MCF 10A (cell line): ENCODE measurements around the gene IL3. TPM values are rescaled to one million over a fixed set of nuclear protein-coding genes. Genes with fewer than 3 reads are reported as not detected.

ENCODE experiments used
- BruUV-seq: library from RNA; stranded (reverse); fragments of 400-500 nt; replicated peaks from 2 replicates; lab custom pipeline; 2021; lab: Mats Ljungman, UMichigan
- CTCF ChIA-PET: fragments of 300-600 bp; sonication (Branson Sonifier 250); formaldehyde crosslinking; extraction: SDS; loops from one replicate; lab custom pipeline; 2021; ENCODE audit warnings: antibody characterized with exemption, inconsistent platforms; lab: Yijun Ruan, JAX
- POLR2A ChIA-PET: fragments of 300-600, 350-650 bp; sonication (Branson Sonifier 250); formaldehyde crosslinking; extraction: SDS; loops from one replicate; lab custom pipeline; 2020; ENCODE audit warnings: antibody characterized with exemption, inconsistent platforms; lab: Yijun Ruan, JAX
- DNase-seq: peaks from one replicate; pipeline ENCODE4 v3.0.0-alpha.2; 2018; ENCODE audit not compliant: unreplicated experiment
- H3K27ac Mint-ChIP-seq: one replicate; pipeline ENCODE4 v1.8.0; 2022; ENCODE audit warnings: mild to moderate bottlenecking, low read depth, mixed read lengths; ENCODE audit not compliant: unreplicated experiment
- H3K27me3 Mint-ChIP-seq: one replicate; pipeline ENCODE4 v1.8.0; 2022; ENCODE audit warnings: mixed read lengths; ENCODE audit not compliant: insufficient read depth, unreplicated experiment
- H3K36me3 Mint-ChIP-seq: one replicate; pipeline ENCODE4 v1.8.0; 2022; ENCODE audit warnings: mild to moderate bottlenecking, moderate library complexity, mixed read lengths; ENCODE audit not compliant: insufficient read depth, unreplicated experiment
- H3K4me1 Mint-ChIP-seq: one replicate; pipeline ENCODE4 v1.8.0; 2022; ENCODE audit warnings: mixed read lengths; ENCODE audit not compliant: insufficient read depth, unreplicated experiment
- H3K4me3 Mint-ChIP-seq: one replicate; pipeline ENCODE4 v1.8.0; 2022; ENCODE audit warnings: mild to moderate bottlenecking, moderate library complexity, mixed read lengths; ENCODE audit not compliant: unreplicated experiment
- H3K9me3 Mint-ChIP-seq: one replicate; pipeline ENCODE4 v1.8.0; 2022; ENCODE audit warnings: mixed read lengths; ENCODE audit not compliant: unreplicated experiment
- intact Hi-C: fragments of 100-400 bp; cut with micrococcal nuclease; formaldehyde crosslinking; loops from 2 replicates; pipeline ENCODE4 v1.14.1; 2022
- total RNA-seq: library from RNA; stranded (reverse); gene quantifications from 2 replicates; pipeline ENCODE4 v1.2.3, GENCODE V29; 2022
- TF ChIP-seq, protein P1 (sequence below): fragments of 200-600 bp; IDR thresholded peaks from one replicate; pipeline ENCODE4 v1.8.0; 2022; ENCODE audit warnings: antibody characterized with exemption, mild to moderate bottlenecking; ENCODE audit not compliant: unreplicated experiment

IL3 gene
- total RNA-seq, 1 experiment from 2014 or later, result not detected

DNA sequence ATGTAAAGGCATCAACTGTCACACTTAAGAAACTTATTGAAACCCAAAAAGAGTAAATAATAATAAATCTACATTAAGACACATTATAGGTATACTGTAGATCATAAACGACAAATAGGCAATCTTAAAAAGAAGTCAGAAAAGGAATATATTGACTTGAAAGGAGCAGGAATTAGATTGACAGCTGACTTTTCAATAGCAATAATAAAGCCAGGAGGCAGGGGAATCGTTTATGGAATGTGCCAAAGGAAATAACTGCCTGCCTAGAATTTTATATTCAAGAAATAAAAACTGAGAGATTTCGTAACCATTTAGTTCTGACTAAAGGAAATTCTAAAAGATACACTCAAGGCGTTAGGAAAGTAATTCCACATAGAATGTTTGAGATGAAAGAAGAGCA lies 27.3 kb upstream of the IL3 start:
- POLR2A ChIA-PET, result interaction anchor here (0.7 kb wide), 1 partner anchor 16 kb away, joined by 4 read pairs; no protein-coding TSS in a partner anchor
- H3K36me3 Mint-ChIP-seq, result no peaks in the 10 kb centered on the region
- intact Hi-C loops, result no loop called here

DNA sequence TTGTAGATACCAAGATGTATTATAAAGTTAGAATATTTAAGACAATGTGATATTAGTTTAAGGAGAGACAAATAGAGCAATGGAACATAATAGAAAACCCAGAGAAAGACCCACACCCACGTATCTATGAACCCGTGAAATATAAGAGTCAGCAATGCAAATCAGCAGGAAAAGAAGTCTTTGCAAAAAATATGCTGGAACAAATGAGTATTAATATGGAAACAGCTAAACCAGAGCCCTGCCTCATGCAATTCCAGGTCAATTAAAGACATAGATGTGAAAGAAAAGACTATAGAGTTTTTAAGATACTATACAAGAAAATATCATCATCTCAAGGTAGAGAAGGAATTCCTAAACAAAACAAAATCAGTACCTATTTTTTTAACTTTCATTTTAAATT lies 23.1 kb upstream of the IL3 start:
- Mint-ChIP-seq H3K4me3 (no peak overlapping the region), H3K27me3 (peaks cover 94% of the 10 kb centered on the region), H3K36me3 (no peaks in the 10 kb centered on the region), H3K9me3 (peaks cover 21% of the 10 kb centered on the region), H3K27ac (no peak overlapping the region), H3K4me1 (no peaks in the 10 kb centered on the region)
- TF ChIP-seq, protein P1, sequence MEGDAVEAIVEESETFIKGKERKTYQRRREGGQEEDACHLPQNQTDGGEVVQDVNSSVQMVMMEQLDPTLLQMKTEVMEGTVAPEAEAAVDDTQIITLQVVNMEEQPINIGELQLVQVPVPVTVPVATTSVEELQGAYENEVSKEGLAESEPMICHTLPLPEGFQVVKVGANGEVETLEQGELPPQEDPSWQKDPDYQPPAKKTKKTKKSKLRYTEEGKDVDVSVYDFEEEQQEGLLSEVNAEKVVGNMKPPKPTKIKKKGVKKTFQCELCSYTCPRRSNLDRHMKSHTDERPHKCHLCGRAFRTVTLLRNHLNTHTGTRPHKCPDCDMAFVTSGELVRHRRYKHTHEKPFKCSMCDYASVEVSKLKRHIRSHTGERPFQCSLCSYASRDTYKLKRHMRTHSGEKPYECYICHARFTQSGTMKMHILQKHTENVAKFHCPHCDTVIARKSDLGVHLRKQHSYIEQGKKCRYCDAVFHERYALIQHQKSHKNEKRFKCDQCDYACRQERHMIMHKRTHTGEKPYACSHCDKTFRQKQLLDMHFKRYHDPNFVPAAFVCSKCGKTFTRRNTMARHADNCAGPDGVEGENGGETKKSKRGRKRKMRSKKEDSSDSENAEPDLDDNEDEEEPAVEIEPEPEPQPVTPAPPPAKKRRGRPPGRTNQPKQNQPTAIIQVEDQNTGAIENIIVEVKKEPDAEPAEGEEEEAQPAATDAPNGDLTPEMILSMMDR, result no peak
- BruUV-seq, result no TSS peak
- DNase-seq, result no peak
- intact Hi-C loops, result no loop called here
- ChIA-PET POLR2A (no interaction called here), CTCF (no interaction called here)

More for the DNA sequence above, 27.3 kb upstream of the IL3 start:
- no TSS peak for BruUV-seq
- DNase-seq, result no peak
- Mint-ChIP-seq H3K27ac (no peak overlapping the region), H3K4me3 (no peak overlapping the region), H3K4me1 (no peaks in the 10 kb centered on the region), H3K27me3 (peaks cover 86% of the 10 kb centered on the region), H3K9me3 (peaks cover 18% of the 10 kb centered on the region)
- CTCF ChIA-PET, result no interaction called here
- TF ChIP-seq, protein P1, result no peak

DNA sequence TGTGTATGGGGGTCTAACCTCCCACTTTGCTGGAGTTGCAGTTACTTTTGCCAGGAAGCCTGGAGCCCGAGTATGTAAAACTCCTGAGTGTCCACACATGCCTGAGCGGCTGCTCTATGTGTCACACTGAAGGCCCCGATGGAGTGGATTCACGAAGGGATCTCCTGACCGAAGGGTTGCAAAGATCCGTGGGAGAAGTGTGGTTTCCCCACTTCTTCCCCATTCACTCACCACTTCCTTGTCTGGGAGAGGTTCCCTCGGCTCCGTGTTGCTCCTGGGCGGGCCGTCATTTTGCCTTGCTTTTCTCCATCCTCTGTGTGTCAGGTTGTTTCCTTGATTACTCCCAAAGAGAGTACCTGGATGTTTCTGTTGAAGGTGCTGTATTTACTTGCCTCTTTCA lies 16.2 kb upstream of the IL3 start:
- TF ChIP-seq, protein P1, result no peak
- POLR2A ChIA-PET, result no interaction called here

DNA sequence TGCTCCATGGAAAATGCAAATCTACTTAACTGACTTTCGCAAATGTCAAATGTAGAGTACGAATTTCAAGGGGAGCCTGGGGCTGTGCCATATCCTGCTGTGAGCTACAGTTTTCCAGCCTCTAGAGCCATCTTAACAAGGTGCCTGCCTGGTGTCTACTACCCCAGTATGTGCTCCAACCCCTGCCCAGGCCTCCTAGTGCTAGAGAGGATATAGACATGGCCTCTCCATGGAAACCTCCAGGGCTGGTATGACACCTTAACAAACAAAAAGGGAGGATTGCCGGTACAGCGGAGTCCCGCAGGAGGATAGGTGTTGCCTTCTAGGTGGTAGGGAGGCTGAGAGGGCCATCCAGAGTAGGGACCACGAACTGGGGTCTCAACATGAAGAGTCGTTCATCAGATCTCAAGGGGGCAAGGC lies 13.6 kb upstream of the IL3 start:
- no peak overlapping the region for H3K4me3 Mint-ChIP-seq
- BruUV-seq, result no TSS peak
- H3K36me3 Mint-ChIP-seq, result no peaks in the 10 kb centered on the region
- CTCF ChIA-PET, result interaction anchor here (1.3 to 1.7 kb wide), 2 partner anchors 18 to 235 kb away, joined by 4 to 5 read pairs; no protein-coding TSS in a partner anchor
- H3K27ac Mint-ChIP-seq, result no peak overlapping the region
- H3K4me1 Mint-ChIP-seq, result no peaks in the 10 kb centered on the region
- DNase-seq, result no peak
- peaks cover 7% of the 10 kb centered on the region for H3K9me3 Mint-ChIP-seq
- intact Hi-C loops, result no loop called here
- H3K27me3 Mint-ChIP-seq, result peaks cover 27% of the 10 kb centered on the region
- TF ChIP-seq, protein P1, result no peak
- POLR2A ChIA-PET, result no interaction called here

More for the DNA sequence above, 16.2 kb upstream of the IL3 start:
- no peak for DNase-seq
- BruUV-seq, result no TSS peak
- Mint-ChIP-seq H3K4me1 (no peaks in the 10 kb centered on the region), H3K27ac (no peak overlapping the region), H3K27me3 (peaks cover 39% of the 10 kb centered on the region), H3K36me3 (no peaks in the 10 kb centered on the region), H3K9me3 (peaks cover 7% of the 10 kb centered on the region), H3K4me3 (no peak overlapping the region)
- CTCF ChIA-PET, result interaction anchor here (0.6 to 0.7 kb wide), 2 partner anchors 19 to 34 kb away, joined by 3 to 4 read pairs; no protein-coding TSS in a partner anchor
- intact Hi-C loops, result no loop called here
